AML-193 (cell line): Measurements from ENCODE around the gene LRGUK.
A peak's percentile ranks its signal among the peaks of the same experiment; 100 is the strongest.

Source experiments
- DNase-seq, 2 experiments: peaks; one replicate each; lab custom pipeline; 2025; lab: John Stamatoyannopoulos, UW

The LRGUK gene

GRCh38 chr7:134126146-134126545, 994 bp upstream of the LRGUK start:
- no peak for DNase-seq

DNA sequence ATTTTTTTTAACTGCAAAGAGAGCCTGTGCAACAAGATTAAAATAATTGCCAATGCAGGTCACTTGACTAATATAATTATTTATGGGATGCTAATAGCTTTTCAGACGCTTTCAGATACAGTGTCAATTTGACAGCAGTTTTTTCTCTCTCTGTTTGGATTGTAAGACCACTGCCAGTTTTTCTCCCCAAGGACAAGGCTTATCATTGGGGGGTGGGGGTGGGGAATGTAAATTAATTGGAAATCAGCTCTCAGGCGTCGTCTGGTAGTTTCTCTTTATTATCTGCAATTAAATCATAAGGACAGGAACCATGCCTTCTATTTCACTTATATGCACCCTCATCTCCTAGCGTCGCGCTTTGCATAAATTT, 559 bp upstream of the LRGUK start:
- DNase-seq: no peak

DNA sequence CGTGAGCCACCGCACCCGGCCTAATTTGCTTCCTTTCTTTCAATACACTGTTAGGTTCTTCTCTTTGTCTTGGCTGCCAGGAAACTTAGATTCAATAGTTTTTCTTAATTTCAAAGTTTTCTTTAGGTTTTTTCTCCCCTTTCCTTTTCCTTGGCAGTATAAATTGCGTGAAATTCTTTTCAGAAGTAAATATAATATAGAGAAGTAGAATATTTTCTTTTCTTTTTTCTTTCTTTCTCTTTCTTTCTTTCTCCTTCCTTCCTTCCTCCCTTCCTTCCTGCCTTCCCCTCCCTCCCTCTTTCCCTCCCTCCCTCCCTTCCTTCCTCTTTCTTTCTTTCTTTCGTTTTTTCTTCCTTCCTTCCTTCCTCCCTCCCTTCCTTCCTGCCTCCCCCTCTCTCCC, 1.7 kb downstream of the LRGUK start:
- no peak for DNase-seq

DNA sequence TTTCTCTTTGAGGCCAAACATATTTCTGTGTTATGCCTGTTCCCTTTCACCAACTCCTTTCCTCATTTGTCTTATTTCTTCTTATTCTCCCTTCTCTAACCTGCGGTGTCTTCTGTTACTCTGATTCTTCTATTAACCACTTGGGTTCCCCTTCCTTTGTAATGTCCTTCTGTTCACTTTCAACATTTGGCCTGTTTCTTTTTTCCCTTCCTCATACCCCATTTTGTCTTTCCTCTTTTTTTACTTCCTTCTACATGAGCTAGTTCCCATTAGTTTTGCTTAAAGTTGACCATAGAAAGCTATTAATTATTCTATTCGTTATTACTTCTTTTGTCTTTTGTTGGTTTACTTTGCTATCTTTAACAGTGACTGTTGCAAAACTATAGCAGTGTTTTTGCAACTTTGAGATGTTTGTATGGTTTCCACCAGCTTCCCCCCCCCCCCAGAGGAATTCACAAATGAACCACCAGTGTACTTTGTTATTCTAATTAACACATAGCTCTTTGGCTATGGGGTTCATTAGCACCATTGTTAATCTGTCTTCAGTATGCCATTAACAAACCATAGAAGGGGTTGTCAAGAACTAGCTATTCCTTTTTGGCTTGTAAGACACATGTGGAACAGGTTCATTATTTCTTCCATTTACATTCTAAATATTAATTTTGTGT, 2.9 kb downstream of the LRGUK start:
- no peak for DNase-seq

GRCh38 chr7:134134004-134134403, 6.9 kb downstream of the LRGUK start:
- DNase-seq: no peak

GRCh38 chr7:134140889-134141867, 14.0 kb downstream of the LRGUK start:
- DNase-seq: peak; percentile 14 to 41

DNA sequence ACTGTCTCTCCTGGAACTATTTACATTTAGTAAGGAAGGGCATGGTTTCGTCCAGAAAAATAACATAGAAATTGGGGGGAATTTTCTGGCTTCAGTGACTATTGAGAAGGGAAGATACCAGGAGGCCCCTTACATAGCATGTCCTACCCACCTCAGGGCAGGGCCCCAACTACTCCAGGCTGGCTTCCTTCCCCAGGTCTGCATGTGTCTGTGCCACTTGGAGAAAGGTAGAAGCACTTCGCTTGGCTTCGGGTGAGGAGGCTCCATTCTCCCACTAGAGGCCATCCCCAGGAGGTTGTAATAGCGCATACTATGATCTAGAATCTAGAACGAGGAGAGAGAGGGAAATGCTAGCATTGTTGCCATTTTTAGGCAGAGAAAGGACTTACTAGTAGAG, 14.7 kb downstream of the LRGUK start:
- no peak for DNase-seq

GRCh38 chr7:134153493-134154136, 26.5 kb downstream of the LRGUK start:
- DNase-seq: no peak

DNA sequence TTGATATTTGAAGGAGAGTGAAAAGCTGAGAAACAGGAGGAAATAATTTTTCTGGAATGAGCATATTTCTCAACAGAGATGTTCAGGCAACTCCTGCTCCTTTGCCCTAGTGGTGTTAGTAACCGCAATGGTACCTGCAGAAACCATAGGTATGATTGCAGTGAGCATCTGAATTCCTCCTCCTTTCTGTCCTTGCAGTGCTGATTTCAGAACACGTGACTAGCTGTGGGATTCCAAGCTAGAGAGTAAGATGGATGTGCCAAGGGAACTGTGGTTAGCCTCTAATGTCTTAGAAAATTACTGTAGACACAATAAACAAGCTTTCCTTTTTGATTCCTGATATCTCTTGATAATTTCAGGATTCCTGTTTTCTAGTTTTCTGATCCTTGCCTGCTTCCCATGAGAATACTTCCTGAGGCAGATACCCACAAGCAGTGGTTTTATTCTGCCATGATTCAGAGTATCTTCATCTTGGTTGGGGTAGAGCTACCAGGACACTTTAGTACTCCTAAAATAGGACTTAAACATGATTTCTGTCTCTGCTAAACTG, 27.5 kb downstream of the LRGUK start:
- no peak for DNase-seq

GRCh38 chr7:134155206-134155605, 28.1 kb downstream of the LRGUK start:
- no peak for DNase-seq

GRCh38 chr7:134155871-134156270, 28.7 kb downstream of the LRGUK start:
- DNase-seq: no peak

- DNase-seq: no peak
These were observed 38.1 kb downstream of the LRGUK start for GRCh38 chr7:134165252-134165651.

GRCh38 chr7:134167250-134167649, 40.1 kb downstream of the LRGUK start:
- no peak for DNase-seq

GRCh38 chr7:134167841-134168240, 40.7 kb downstream of the LRGUK start:
- no peak for DNase-seq

GRCh38 chr7:134174795-134175261, 47.7 kb downstream of the LRGUK start:
- DNase-seq: peak; percentile 94 to 97

- no peak for DNase-seq
These were observed 48.3 kb downstream of the LRGUK start for GRCh38 chr7:134175334-134176036.

DNA sequence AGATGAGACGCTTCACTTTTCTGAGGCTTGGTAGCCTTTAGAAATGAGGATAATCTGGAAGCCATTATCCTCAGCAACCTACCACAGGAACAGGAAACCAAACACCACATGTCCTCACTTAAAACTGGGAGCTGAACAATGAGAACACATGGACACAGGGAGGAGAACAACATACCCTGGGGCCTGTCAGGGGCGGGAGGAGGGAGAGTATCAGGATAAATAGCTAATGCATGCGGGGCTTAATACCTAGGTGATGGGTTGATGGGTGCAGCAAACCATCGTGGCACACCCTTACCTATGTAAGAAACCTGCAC, 48.9 kb downstream of the LRGUK start:
- no peak for DNase-seq

GRCh38 chr7:134179036-134180011, 52.2 kb downstream of the LRGUK start:
- no peak for DNase-seq

GRCh38 chr7:134180376-134180775, 53.2 kb downstream of the LRGUK start:
- no peak for DNase-seq

DNA sequence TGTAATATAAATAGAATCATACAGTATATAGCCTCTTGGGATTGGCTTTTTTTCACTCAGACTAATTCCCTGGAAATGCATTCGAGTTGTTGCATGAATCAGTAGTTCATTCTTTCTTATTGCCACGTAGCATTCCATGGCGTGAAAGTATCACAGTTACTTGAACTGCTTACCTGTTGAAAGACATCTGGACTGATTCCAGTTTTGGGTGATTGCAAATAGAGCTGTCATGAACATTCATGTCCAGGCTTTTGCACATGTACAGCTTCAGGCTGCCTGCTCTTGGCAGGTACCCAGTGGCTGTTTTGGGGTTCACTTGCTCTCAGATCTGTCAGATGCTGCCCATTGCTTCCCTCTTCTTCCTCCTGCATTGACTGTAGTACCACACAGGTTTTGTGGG, 54.9 kb downstream of the LRGUK start:
- no peak for DNase-seq

GRCh38 chr7:134184767-134185166, 57.6 kb downstream of the LRGUK start:
- peak in 1 of 2 experiments; percentile 14 for DNase-seq
